Measurements from ENCODE around the gene FUNDC2.

GRCh38 chrX:155086961-155087735, 60.5 kb downstream of the FUNDC2 start:
- TF ChIP-seq POLR2A (IDR thresholded peaks at IDR 0.05) (no peak), CTCF (IDR thresholded peaks at IDR 0.05) (no peak)
